Astrocyte (in vitro differentiated cells and primary cell): ENCODE measurements around the gene NCK2. TPM values are rescaled to one million over a fixed set of nuclear protein-coding genes. Genes with fewer than 3 reads are reported as not detected.

Experiments used
- DNase-seq: peaks from one replicate; pipeline ENCODE4 v3.0.0-alpha.2; 2010; ENCODE audit warnings: low read depth
- FAIRE-seq: peaks from 2 replicates; lab custom pipeline; 2011; peaks lifted over from hg19 to GRCh38; lab: Jason Lieb, UNC
- H2AFZ ChIP-seq: 2 replicates; pipeline ENCODE4 v1.6.0; 2012; ENCODE audit warnings: low read depth, low read length, inconsistent platforms
- H3K27ac ChIP-seq: 2 replicates; pipeline ENCODE4 v1.5.1; 2011; ENCODE audit warnings: low read depth, low read length, inconsistent platforms
- H3K27me3 ChIP-seq: 2 replicates; pipeline ENCODE4 v1.6.0; 2011; ENCODE audit warnings: low read length, inconsistent platforms; ENCODE audit not compliant: insufficient read depth
- H3K36me3 ChIP-seq: 2 replicates; pipeline ENCODE4 v1.5.1; 2011; ENCODE audit warnings: low read length, inconsistent platforms; ENCODE audit not compliant: insufficient read depth
- H3K4me1 ChIP-seq: 2 replicates; pipeline ENCODE4 v1.5.1; 2011; ENCODE audit warnings: low read length, inconsistent platforms; ENCODE audit not compliant: insufficient read depth
- H3K4me2 ChIP-seq: 2 replicates; pipeline ENCODE4 v1.6.0; 2012; ENCODE audit warnings: low read length, inconsistent platforms
- H3K4me3 ChIP-seq: 2 replicates; pipeline ENCODE4 v1.5.1; 2011; ENCODE audit warnings: low read depth, mild to moderate bottlenecking, low read length, inconsistent platforms; ENCODE audit not compliant: insufficient read depth
- H3K79me2 ChIP-seq: 2 replicates; pipeline ENCODE4 v1.6.0; 2012; ENCODE audit warnings: mild to moderate bottlenecking, low read length, inconsistent platforms; ENCODE audit not compliant: insufficient read depth
- H3K9ac ChIP-seq: 2 replicates; pipeline ENCODE4 v1.6.0; 2012; ENCODE audit warnings: mild to moderate bottlenecking, low read length, inconsistent platforms
- H3K9me3 ChIP-seq: 2 replicates; pipeline ENCODE4 v1.5.1; 2012; ENCODE audit warnings: low read depth, mild to moderate bottlenecking, low read length, inconsistent platforms; ENCODE audit not compliant: insufficient read depth
- H4K20me1 ChIP-seq: 2 replicates; pipeline ENCODE4 v1.6.0; 2012; ENCODE audit warnings: low read length, inconsistent platforms; ENCODE audit not compliant: insufficient read depth
- H3K27ac Mint-ChIP-seq: one replicate; pipeline ENCODE4 v1.8.0; 2021; ENCODE audit warnings: mild to moderate bottlenecking, mixed read lengths; ENCODE audit not compliant: unreplicated experiment
- H3K27me3 Mint-ChIP-seq: one replicate; pipeline ENCODE4 v1.8.0; 2021; ENCODE audit warnings: low read depth, mixed read lengths; ENCODE audit not compliant: unreplicated experiment
- H3K36me3 Mint-ChIP-seq: one replicate; pipeline ENCODE4 v1.8.0; 2021; ENCODE audit warnings: low read depth, mixed read lengths; ENCODE audit not compliant: unreplicated experiment
- H3K4me1 Mint-ChIP-seq: one replicate; pipeline ENCODE4 v1.8.0; 2021; ENCODE audit warnings: low read depth, mixed read lengths; ENCODE audit not compliant: unreplicated experiment
- H3K4me3 Mint-ChIP-seq: one replicate; pipeline ENCODE4 v1.8.0; 2021; ENCODE audit warnings: mild to moderate bottlenecking, moderate library complexity, mixed read lengths; ENCODE audit not compliant: unreplicated experiment
- H3K9me3 Mint-ChIP-seq: one replicate; pipeline ENCODE4 v1.8.0; 2021; ENCODE audit warnings: mild to moderate bottlenecking, mixed read lengths; ENCODE audit not compliant: unreplicated experiment
- CTCF ChIP-seq: IDR thresholded peaks from 2 replicates; pipeline ENCODE4 v1.5.1; 2011; ENCODE audit warnings: low read depth, mild to moderate bottlenecking, inconsistent platforms, low read length, moderate library complexity; ENCODE audit not compliant: insufficient read depth
- EZH2 ChIP-seq: IDR thresholded peaks from 2 replicates; pipeline ENCODE4 v1.6.1; 2012; ENCODE audit warnings: mild to moderate bottlenecking, low read length, inconsistent platforms; ENCODE audit not compliant: insufficient read depth
- total RNA-seq: library from RNA; stranded (reverse); gene quantifications from 2 replicates; pipeline ENCODE4 v1.2.1, GENCODE V29; 2021

The NCK2 gene
- total RNA-seq, 1 donor from 2014 or later = 61.6 TPM

DNA sequence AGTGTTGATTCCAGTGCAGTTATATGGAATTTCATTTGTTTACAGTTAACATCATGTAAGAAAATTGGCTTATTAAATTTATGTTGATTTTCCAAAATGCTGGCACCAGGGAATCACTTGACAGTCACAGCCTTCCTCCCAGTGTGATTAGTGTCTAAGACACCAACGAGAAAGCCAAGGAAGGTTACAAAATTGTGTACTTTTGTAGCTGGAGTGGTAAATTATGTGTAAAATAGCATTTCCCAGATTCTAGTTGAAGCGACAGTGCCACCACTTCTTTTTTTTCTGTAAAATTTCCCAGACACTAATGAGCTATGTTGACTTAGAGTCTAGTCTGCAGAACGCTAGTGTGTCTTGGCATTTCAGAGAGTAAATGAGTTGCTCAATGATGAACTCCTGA lies 101.3 kb downstream of the NCK2 start:
- Histone ChIP-seq H4K20me1 (peaks cover 51% of the 10 kb centered on the region), H3K9me3 (no peaks in the 10 kb centered on the region), H3K27ac (no peak overlapping the region), H3K4me2 (no peak overlapping the region), H3K27me3 (no peaks in the 10 kb centered on the region), H3K36me3 (no peaks in the 10 kb centered on the region), H3K4me3 (no peak overlapping the region), H2AFZ (no peak overlapping the region), H3K79me2 (peaks cover 41% of the 10 kb centered on the region), H3K4me1 (peaks cover 9% of the 10 kb centered on the region), H3K9ac (no peak overlapping the region)
- no peaks in the 10 kb centered on the region for H3K27me3 Mint-ChIP-seq
- peaks cover 39% of the 10 kb centered on the region for H3K4me1 Mint-ChIP-seq
- no peak for TF ChIP-seq CTCF
- no peak for TF ChIP-seq EZH2
- no peaks in the 10 kb centered on the region for H3K9me3 Mint-ChIP-seq
- H3K36me3 Mint-ChIP-seq = no peaks in the 10 kb centered on the region
- H3K4me3 Mint-ChIP-seq = no peak overlapping the region
- DNase-seq = no peak
- H3K27ac Mint-ChIP-seq = peak overlapping the region; percentile 28
- FAIRE-seq = no peak

DNA sequence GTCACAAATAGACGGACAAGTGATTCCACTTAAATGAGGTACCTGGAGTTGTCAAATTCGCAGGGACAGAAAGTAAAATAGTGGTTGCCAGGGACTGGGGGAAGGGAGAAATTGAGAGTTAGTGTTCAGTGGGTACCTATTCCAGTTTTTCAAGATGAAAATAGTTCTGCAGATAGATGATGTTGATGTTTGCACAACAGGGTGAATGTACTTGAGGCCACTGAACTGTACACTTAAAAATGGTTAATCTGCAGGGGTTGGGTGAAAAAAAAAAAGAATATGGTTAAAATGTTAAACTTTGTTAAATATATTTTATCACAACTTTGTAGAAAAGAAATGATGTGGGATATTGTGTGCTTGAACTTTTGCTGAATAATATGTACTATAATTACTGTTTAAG lies 102.3 kb downstream of the NCK2 start:
- TF ChIP-seq EZH2 = no peak
- no peak for TF ChIP-seq CTCF
- peaks cover 36% of the 10 kb centered on the region for H3K4me1 Mint-ChIP-seq
- FAIRE-seq = no peak
- H3K27me3 Mint-ChIP-seq = no peaks in the 10 kb centered on the region
- no peak for DNase-seq
- Histone ChIP-seq H3K4me2 (no peak overlapping the region), H3K27ac (no peak overlapping the region), H3K36me3 (no peaks in the 10 kb centered on the region), H4K20me1 (peaks cover 54% of the 10 kb centered on the region), H3K27me3 (no peaks in the 10 kb centered on the region), H3K9me3 (no peaks in the 10 kb centered on the region), H2AFZ (no peak overlapping the region), H3K79me2 (peaks cover 49% of the 10 kb centered on the region), H3K9ac (no peak overlapping the region), H3K4me3 (no peak overlapping the region), H3K4me1 (peaks cover 9% of the 10 kb centered on the region)
- no peak overlapping the region for H3K4me3 Mint-ChIP-seq
- no peak overlapping the region for H3K27ac Mint-ChIP-seq
- no peaks in the 10 kb centered on the region for H3K36me3 Mint-ChIP-seq
- no peaks in the 10 kb centered on the region for H3K9me3 Mint-ChIP-seq

DNA sequence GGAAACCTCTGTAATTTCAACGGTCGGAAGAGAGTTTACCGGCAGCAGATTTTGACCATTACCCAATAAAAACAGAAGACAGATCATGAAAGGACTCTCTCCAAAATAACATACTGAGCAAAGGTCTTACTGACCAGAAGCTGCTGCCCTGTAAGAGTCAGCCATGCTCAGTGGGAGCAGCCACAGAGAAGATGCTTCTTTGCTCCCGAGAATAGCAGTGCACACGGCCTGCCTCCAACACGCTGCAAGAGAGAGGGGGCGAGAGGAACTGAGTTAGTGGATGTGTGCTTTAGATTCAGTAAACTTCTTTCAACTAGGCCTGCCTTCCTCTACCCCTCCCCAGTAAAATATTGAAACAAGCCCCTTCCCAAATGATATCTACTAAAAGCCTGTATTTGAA lies 103.7 kb downstream of the NCK2 start:
- no peak for DNase-seq
- H3K4me3 ChIP-seq = no peak overlapping the region
- H3K4me3 Mint-ChIP-seq = no peak overlapping the region
- no peak overlapping the region for H3K27ac ChIP-seq
- no peak overlapping the region for H3K27ac Mint-ChIP-seq
- no peaks in the 10 kb centered on the region for H3K9me3 ChIP-seq
- H3K27me3 Mint-ChIP-seq = no peaks in the 10 kb centered on the region
- H2AFZ ChIP-seq = no peak overlapping the region
- no peaks in the 10 kb centered on the region for H3K36me3 Mint-ChIP-seq
- no peak for TF ChIP-seq CTCF
- TF ChIP-seq EZH2 = no peak
- no peak for FAIRE-seq
- peaks cover 8% of the 10 kb centered on the region for H3K4me1 ChIP-seq
- H3K9me3 Mint-ChIP-seq = no peaks in the 10 kb centered on the region
- peaks cover 59% of the 10 kb centered on the region for H4K20me1 ChIP-seq
- H3K36me3 ChIP-seq = no peaks in the 10 kb centered on the region
- no peak overlapping the region for H3K9ac ChIP-seq
- H3K4me2 ChIP-seq = no peak overlapping the region
- H3K27me3 ChIP-seq = no peaks in the 10 kb centered on the region
- peaks cover 53% of the 10 kb centered on the region for H3K79me2 ChIP-seq
- peaks cover 28% of the 10 kb centered on the region for H3K4me1 Mint-ChIP-seq
